GM21737 (cell line): ENCODE measurements around the gene SUN1.

ENCODE experiments used
- ATAC-seq: cut with Tn5 transposase; IDR thresholded peaks from one replicate; pipeline ENCODE4 v1.9.1; 2021; ENCODE audit warnings: mild to moderate bottlenecking, moderate library complexity; ENCODE audit not compliant: unreplicated experiment

The SUN1 gene

GRCh38 chr7:901388-902154 lies 69.3 kb downstream of the SUN1 start:
- no peak for ATAC-seq

- no peak for ATAC-seq
Measured at GRCh38 chr7:902996-903395, 70.7 kb downstream of the SUN1 start.

- ATAC-seq = no peak
Measured at GRCh38 chr7:903921-904755, 71.9 kb downstream of the SUN1 start.

GRCh38 chr7:904847-905246 lies 72.6 kb downstream of the SUN1 start:
- ATAC-seq = no peak

GRCh38 chr7:906776-907157 lies 74.5 kb downstream of the SUN1 start:
- no peak for ATAC-seq

- no peak for ATAC-seq
Measured at GRCh38 chr7:907158-907980, 75.1 kb downstream of the SUN1 start.

- no peak for ATAC-seq
Measured at GRCh38 chr7:908159-908581, 75.9 kb downstream of the SUN1 start.

GRCh38 chr7:908591-909357 lies 76.5 kb downstream of the SUN1 start:
- ATAC-seq = peak; percentile 72

- no peak for ATAC-seq
Measured at GRCh38 chr7:909358-910329, 77.4 kb downstream of the SUN1 start.

GRCh38 chr7:910441-910861 lies 78.2 kb downstream of the SUN1 start:
- no peak for ATAC-seq

GRCh38 chr7:910931-911431 lies 78.7 kb downstream of the SUN1 start:
- no peak for ATAC-seq

- ATAC-seq = no peak
Measured at GRCh38 chr7:911791-912480, 79.7 kb downstream of the SUN1 start.

- ATAC-seq = no peak
Measured at GRCh38 chr7:913736-914520, 81.7 kb downstream of the SUN1 start.

- no peak for ATAC-seq
Measured at GRCh38 chr7:914521-915194, 82.4 kb downstream of the SUN1 start.

- ATAC-seq = no peak
Measured at GRCh38 chr7:915291-916218, 83.3 kb downstream of the SUN1 start.

- no peak for ATAC-seq
Measured at GRCh38 chr7:916291-916941, 84.1 kb downstream of the SUN1 start.
